CD14-positive monocyte (primary cell): Measurements from ENCODE around the gene SPINT2. TPM values are rescaled to one million over a fixed set of nuclear protein-coding genes. Genes with fewer than 3 reads are reported as not detected.
A peak's percentile ranks its signal among the peaks of the same experiment; 100 is the strongest.
"Not testable (repeated sequence)": the region's sequence is repeated elsewhere in the genome, so short reads cannot be mapped to it uniquely, and the experiment has no call there.

Experiments
- DNase-seq, 3 donors: peaks; one replicate each; pipeline ENCODE4 v3.0.0-alpha.2; 2011 to 2022
- H2AFZ ChIP-seq: 2 replicates; pipeline ENCODE4 v1.6.0; 2012; ENCODE audit warnings: mild to moderate bottlenecking, low read depth, low read length, inconsistent platforms; ENCODE audit not compliant: insufficient read depth, poor library complexity, severe bottlenecking
- H3K27ac ChIP-seq, 2 donors: 1 replicate in 1 of 2; 2 replicates in 1 of 2; pipeline ENCODE4 v1.5.1; 2012 to 2013; ENCODE audit warnings: low read length in 2 of 2, control low read depth in 1 of 2, inconsistent platforms in 1 of 2, low read depth in 1 of 2, mild to moderate bottlenecking in 1 of 2
- H3K27me3 ChIP-seq, 2 donors: one replicate each; pipeline versions ENCODE4 v1.6.0 to v1.6.1; 2011 to 2013; ENCODE audit warnings: low read length in 2 of 2; ENCODE audit not compliant: control insufficient read depth in 2 of 2, insufficient read depth in 2 of 2
- H3K36me3 ChIP-seq, 2 donors: replicated peaks in 1 of 2; 1 replicate in 1 of 2; 2 replicates in 1 of 2; pipeline versions ENCODE4 v1.5.1 to v1.6.1; 2012 to 2013; ENCODE audit warnings: low read length in 2 of 2, control low read depth in 1 of 2, inconsistent platforms in 1 of 2, mild to moderate bottlenecking in 1 of 2; ENCODE audit not compliant: insufficient read depth in 2 of 2, control insufficient read depth in 1 of 2
- H3K4me1 ChIP-seq, 2 donors: 1 replicate in 1 of 2; 2 replicates in 1 of 2; pipeline versions ENCODE4 v1.5.1 to v1.6.1; 2012 to 2013; ENCODE audit warnings: low read length in 2 of 2, control low read depth in 1 of 2, inconsistent platforms in 1 of 2, mild to moderate bottlenecking in 1 of 2, moderate library complexity in 1 of 2; ENCODE audit not compliant: insufficient read depth in 2 of 2, control insufficient read depth in 1 of 2
- H3K4me2 ChIP-seq: replicated peaks from 2 replicates; pipeline ENCODE3; 2012; ENCODE audit warnings: low read length, moderate library complexity, mild to moderate bottlenecking; ENCODE audit not compliant: poor library complexity, severe bottlenecking; ENCODE audit errors: extremely low read depth
- H3K4me3 ChIP-seq, 3 experiments: fragments of 200-600 bp in 1 of 3; sonication (generic) in 1 of 3; replicated peaks in 1 of 3; 1 replicate in 2 of 3; 2 replicates in 1 of 3; pipeline ENCODE4 v1.5.1; 2011 to 2013; ENCODE audit warnings: low read length in 3 of 3, mild to moderate bottlenecking in 3 of 3, control low read depth in 2 of 3, low read depth in 2 of 3, inconsistent platforms in 1 of 3, moderate library complexity in 1 of 3
- H3K79me2 ChIP-seq: 2 replicates; pipeline ENCODE4 v1.6.0; 2012; ENCODE audit warnings: mild to moderate bottlenecking, control low read depth, inconsistent platforms, low read length, moderate library complexity; ENCODE audit not compliant: insufficient read depth
- H3K9ac ChIP-seq: 2 replicates; pipeline ENCODE4 v1.6.0; 2017; ENCODE audit warnings: low read length, mild to moderate bottlenecking; ENCODE audit not compliant: insufficient read depth, poor library complexity, severe bottlenecking
- H3K9me3 ChIP-seq, 2 donors: replicated peaks in 1 of 2; 1 replicate in 1 of 2; 2 replicates in 1 of 2; pipeline versions ENCODE4 v1.5.1 to v1.6.1; 2012 to 2013; ENCODE audit warnings: low read length in 2 of 2, control low read depth in 1 of 2; ENCODE audit not compliant: control insufficient read depth in 1 of 2, insufficient read depth in 1 of 2
- H4K20me1 ChIP-seq: 2 replicates; pipeline ENCODE4 v1.6.0; 2012; ENCODE audit warnings: mild to moderate bottlenecking, low read length, control low read depth, moderate library complexity; ENCODE audit not compliant: insufficient read depth
- H3K27ac Mint-ChIP-seq, 7 donors: one replicate each; pipeline ENCODE4 v1.8.0; 2020; ENCODE audit warnings: mild to moderate bottlenecking in 7 of 7, mixed read lengths in 7 of 7, moderate library complexity in 6 of 7, inconsistent platforms in 2 of 7
- H3K27me3 Mint-ChIP-seq, 3 donors: one replicate each; pipeline ENCODE4 v1.8.0; 2021 to 2022; ENCODE audit warnings: low read depth in 3 of 3, mild to moderate bottlenecking in 3 of 3, mixed read lengths in 3 of 3, moderate library complexity in 3 of 3, inconsistent platforms in 1 of 3
- H3K36me3 Mint-ChIP-seq, 2 donors: one replicate each; pipeline ENCODE4 v1.8.0; 2020; ENCODE audit warnings: mixed read lengths in 2 of 2, inconsistent platforms in 1 of 2, mild to moderate bottlenecking in 1 of 2
- H3K4me1 Mint-ChIP-seq: one replicate; pipeline ENCODE4 v1.8.0; 2020; ENCODE audit warnings: mild to moderate bottlenecking, mixed read lengths
- H3K4me3 Mint-ChIP-seq, 2 donors: one replicate each; pipeline ENCODE4 v1.8.0; 2020; ENCODE audit warnings: mild to moderate bottlenecking in 2 of 2, mixed read lengths in 2 of 2, moderate library complexity in 1 of 2
- H3K9me3 Mint-ChIP-seq, 7 donors: one replicate each; pipeline ENCODE4 v1.8.0; 2020 to 2022; ENCODE audit warnings: mixed read lengths in 7 of 7, mild to moderate bottlenecking in 6 of 7, moderate library complexity in 6 of 7, inconsistent platforms in 2 of 7
- CTCF ChIP-seq: fragments of 200-600 bp; IDR thresholded peaks from one replicate; pipeline ENCODE4 v1.8.0; 2022; ENCODE audit warnings: antibody characterized with exemption, mild to moderate bottlenecking
- WGBS: methylation state at CpG from one replicate; pipeline ENCODE4 v1.1.5; 2013; ENCODE audit warnings: missing lambda C conversion rate; ENCODE audit not compliant: insufficient coverage; 5-methylcytosine and 5-hydroxymethylcytosine counted together
- intact Hi-C, 2 donors: fragments of 100-400 bp; cut with micrococcal nuclease; formaldehyde crosslinking; loops; one replicate each; pipeline versions ENCODE4 v1.15.0 to v1.15.1; 2023
- polyA plus RNA-seq, 3 donors: library from polyadenylated mRNA; depleted of rRNA in 1 of 3; unstranded in 2 of 3; stranded (reverse) in 1 of 3; fragments of 300-500 nt in 2 of 3; fragments of >200 nt in 1 of 3; fragmentation: Illumina TruSeq in 2 of 3; gene quantifications; 1 replicate in 2 of 3; 2 replicates in 1 of 3; pipeline ENCODE4 v1.2.3, GENCODE V29; 2012 to 2021

SPINT2 gene
- polyA plus RNA-seq, 3 donors, result 42.9 to 139 (median 114) TPM

DNA sequence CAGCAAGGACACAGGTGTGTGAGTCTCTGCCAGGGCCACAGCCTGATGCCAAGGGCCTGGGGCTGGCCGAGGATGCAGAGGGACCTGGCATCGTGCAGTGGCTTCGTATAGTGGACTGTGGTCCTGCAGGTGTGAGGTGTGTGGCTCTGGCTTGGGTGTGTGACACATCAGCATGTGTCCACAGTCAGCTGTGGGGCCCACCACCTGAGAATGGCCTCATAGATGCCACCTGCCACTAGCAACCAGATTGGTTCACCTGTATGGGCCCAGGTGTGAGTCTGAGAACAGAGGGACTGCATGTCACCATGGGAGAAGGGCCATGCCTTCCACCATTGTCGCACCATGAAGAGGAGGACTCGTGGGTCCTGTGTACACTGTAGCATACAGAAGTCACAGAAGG, 10.6 kb upstream of the SPINT2 start:
- Histone ChIP-seq H4K20me1 (no peaks in the 10 kb centered on the region), H3K27ac (no peak overlapping the region), H3K79me2 (no peaks in the 10 kb centered on the region), H3K36me3 (no peaks in the 10 kb centered on the region), H3K4me2 (no peak overlapping the region), H3K9ac (no peak overlapping the region), H3K4me3 (no peak overlapping the region), H3K4me1 (peaks cover 2 to 8% of the 10 kb centered on the region in 2 donors), H3K9me3 (peaks cover 0 to 7% of the 10 kb centered on the region in 2 donors), H2AFZ (no peak overlapping the region), H3K27me3 (peaks cover 11 to 41% of the 10 kb centered on the region in 2 donors)
- Mint-ChIP-seq H3K36me3 (peaks cover 0 to 2% of the 10 kb centered on the region in 2 donors), H3K4me3 (no peak overlapping the region), H3K27ac (no peak overlapping the region), H3K9me3 (peaks cover 0 to 6% (median 4%) of the 10 kb centered on the region in 7 donors), H3K27me3 (peaks cover 36 to 64% (median 52%) of the 10 kb centered on the region in 3 donors), H3K4me1 (peaks cover 8% of the 10 kb centered on the region)
- intact Hi-C loops, result no loop called here
- 93% methylated on average over 5 of the region's 5 CpGs for WGBS
- no peak for TF ChIP-seq CTCF
- no peak for DNase-seq

- Mint-ChIP-seq H3K27ac (peak overlapping the region in 1 of 7 donors; percentile 1), H3K27me3 (peaks cover 36 to 69% (median 51%) of the 10 kb centered on the region in 3 donors), H3K4me3 (peak overlapping the region in 1 of 2 donors; percentile 80), H3K9me3 (peaks cover 0 to 6% (median 4%) of the 10 kb centered on the region in 7 donors), H3K36me3 (peaks cover 0 to 2% of the 10 kb centered on the region in 2 donors), H3K4me1 (peaks cover 8% of the 10 kb centered on the region)
- peaks cover 0 to 7% of the 10 kb centered on the region in 2 donors for H3K9me3 ChIP-seq
- H4K20me1 ChIP-seq, result no peaks in the 10 kb centered on the region
- intact Hi-C loops, result no loop called here
- no peak overlapping the region for H3K9ac ChIP-seq
- H3K36me3 ChIP-seq, result no peaks in the 10 kb centered on the region
- peaks cover 11 to 41% of the 10 kb centered on the region in 2 donors for H3K27me3 ChIP-seq
- TF ChIP-seq CTCF, result no peak
- no peak overlapping the region for H3K27ac ChIP-seq
- H2AFZ ChIP-seq, result peak overlapping the region; percentile 50
- H3K79me2 ChIP-seq, result no peaks in the 10 kb centered on the region
- H3K4me1 ChIP-seq, result peaks cover 2 to 8% of the 10 kb centered on the region in 2 donors
- no peak for DNase-seq
- H3K4me2 ChIP-seq, result no peak overlapping the region
- H3K4me3 ChIP-seq, result no peak overlapping the region
- WGBS, result 58% methylated on average over 15 of the region's 17 CpGs
Measured at GRCh38 chr19:38255383-38256014, 8.9 kb upstream of the SPINT2 start.

DNA sequence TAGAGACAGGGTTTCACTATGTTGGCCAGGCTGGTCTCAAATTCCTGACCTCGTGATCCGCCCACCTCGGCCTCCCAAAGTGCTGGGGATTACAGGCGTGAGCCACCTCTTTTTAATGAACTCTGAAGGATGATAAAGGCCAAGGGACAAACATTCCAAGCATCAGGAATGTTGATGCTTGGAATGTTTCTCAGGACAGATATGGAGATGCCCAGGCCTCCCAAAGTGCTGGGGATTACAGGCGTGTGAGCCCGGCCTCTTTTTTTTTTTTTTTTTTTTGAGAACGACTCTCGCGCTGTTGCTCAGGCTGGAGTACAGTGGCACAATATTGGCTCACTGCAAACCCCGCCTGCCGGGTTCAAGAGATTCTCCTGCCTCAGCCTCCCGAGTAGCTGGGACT, 2.4 kb upstream of the SPINT2 start:
- DNase-seq, H3K27ac Mint-ChIP-seq, H3K9me3 ChIP-seq, H3K9ac ChIP-seq, H2AFZ ChIP-seq, H4K20me1 ChIP-seq, H3K4me3 Mint-ChIP-seq, H3K36me3 Mint-ChIP-seq, H3K4me3 ChIP-seq, H3K36me3 ChIP-seq, H3K9me3 Mint-ChIP-seq, H3K27ac ChIP-seq, intact Hi-C loops, H3K4me2 ChIP-seq: not testable (repeated sequence)
- Histone ChIP-seq H3K79me2 (peaks cover 14% of the 10 kb centered on the region), H3K27me3 (peaks cover 3 to 12% of the 10 kb centered on the region in 2 donors), H3K4me1 (peaks cover 30 to 37% of the 10 kb centered on the region in 2 donors)
- 92% methylated on average over 7 of the region's 12 CpGs for WGBS
- peaks cover 8 to 24% (median 23%) of the 10 kb centered on the region in 3 donors for H3K27me3 Mint-ChIP-seq
- peaks cover 32% of the 10 kb centered on the region for H3K4me1 Mint-ChIP-seq
